Fibroblast of mammary gland (primary cell): ENCODE measurements around the gene KLHL10.
"Not testable (repeated sequence)": the region's sequence is repeated elsewhere in the genome, so short reads cannot be mapped to it uniquely, and the experiment has no call there.

Source experiments
- DNase-seq: peaks from one replicate; pipeline ENCODE4 v3.0.0-alpha.2; 2010; ENCODE audit warnings: low read depth
- H3K4me3 ChIP-seq: 2 replicates; pipeline ENCODE4 v1.5.1; 2011; ENCODE audit warnings: low read depth, mild to moderate bottlenecking, low read length, moderate library complexity; ENCODE audit not compliant: control insufficient read depth
- TF ChIP-seq, protein P1 (sequence below): conservative IDR thresholded peaks from 2 replicates; pipeline ENCODE4 v1.5.1; 2011; ENCODE audit warnings: low read depth, low read length, inconsistent platforms; ENCODE audit not compliant: control insufficient read depth, insufficient read depth

KLHL10 gene

GRCh38 chr17:41824086-41824485, 13.5 kb upstream of the KLHL10 start:
- TF ChIP-seq, protein P1, sequence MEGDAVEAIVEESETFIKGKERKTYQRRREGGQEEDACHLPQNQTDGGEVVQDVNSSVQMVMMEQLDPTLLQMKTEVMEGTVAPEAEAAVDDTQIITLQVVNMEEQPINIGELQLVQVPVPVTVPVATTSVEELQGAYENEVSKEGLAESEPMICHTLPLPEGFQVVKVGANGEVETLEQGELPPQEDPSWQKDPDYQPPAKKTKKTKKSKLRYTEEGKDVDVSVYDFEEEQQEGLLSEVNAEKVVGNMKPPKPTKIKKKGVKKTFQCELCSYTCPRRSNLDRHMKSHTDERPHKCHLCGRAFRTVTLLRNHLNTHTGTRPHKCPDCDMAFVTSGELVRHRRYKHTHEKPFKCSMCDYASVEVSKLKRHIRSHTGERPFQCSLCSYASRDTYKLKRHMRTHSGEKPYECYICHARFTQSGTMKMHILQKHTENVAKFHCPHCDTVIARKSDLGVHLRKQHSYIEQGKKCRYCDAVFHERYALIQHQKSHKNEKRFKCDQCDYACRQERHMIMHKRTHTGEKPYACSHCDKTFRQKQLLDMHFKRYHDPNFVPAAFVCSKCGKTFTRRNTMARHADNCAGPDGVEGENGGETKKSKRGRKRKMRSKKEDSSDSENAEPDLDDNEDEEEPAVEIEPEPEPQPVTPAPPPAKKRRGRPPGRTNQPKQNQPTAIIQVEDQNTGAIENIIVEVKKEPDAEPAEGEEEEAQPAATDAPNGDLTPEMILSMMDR: no peak
- H3K4me3 ChIP-seq: no peak overlapping the region
- DNase-seq: peak; percentile 44

DNA sequence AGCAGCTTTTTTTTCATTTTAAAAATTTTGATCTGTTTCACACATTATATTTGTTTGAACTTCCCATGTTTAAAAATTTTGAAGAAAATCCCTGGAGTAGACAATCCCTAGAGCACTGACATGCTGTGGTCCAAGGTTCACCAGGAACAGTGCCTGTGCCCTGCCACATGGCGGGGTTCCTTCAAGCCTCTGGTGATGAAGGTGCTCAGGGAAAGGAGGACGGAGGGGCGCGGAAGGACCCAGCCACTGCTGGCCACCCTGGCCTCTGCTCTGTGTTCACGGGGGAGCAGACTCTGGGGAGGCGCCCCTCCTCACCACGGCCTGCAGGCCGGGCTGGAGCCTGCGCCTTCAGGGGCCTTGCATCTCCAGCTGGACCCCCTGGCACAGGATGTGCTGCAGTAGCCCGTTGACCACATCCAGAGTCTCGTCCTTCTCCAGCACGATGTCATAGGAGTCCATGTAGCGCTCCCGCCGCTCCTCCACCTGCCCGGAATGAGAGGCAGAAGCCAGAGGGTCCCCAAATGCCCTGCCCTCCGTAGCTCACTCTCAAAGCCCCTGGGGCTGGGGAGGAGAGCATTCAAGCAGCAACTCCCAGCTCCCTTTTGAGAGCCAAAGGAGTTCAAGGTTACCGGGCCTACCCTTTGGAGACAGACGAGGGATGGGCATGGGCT, 12.3 kb upstream of the KLHL10 start:
- H3K4me3 ChIP-seq: no peak overlapping the region
- TF ChIP-seq, protein P1: no peak
- DNase-seq: no peak

GRCh38 chr17:41829961-41830360, 7.7 kb upstream of the KLHL10 start:
- not testable (repeated sequence) for DNase-seq, H3K4me3 ChIP-seq

DNA sequence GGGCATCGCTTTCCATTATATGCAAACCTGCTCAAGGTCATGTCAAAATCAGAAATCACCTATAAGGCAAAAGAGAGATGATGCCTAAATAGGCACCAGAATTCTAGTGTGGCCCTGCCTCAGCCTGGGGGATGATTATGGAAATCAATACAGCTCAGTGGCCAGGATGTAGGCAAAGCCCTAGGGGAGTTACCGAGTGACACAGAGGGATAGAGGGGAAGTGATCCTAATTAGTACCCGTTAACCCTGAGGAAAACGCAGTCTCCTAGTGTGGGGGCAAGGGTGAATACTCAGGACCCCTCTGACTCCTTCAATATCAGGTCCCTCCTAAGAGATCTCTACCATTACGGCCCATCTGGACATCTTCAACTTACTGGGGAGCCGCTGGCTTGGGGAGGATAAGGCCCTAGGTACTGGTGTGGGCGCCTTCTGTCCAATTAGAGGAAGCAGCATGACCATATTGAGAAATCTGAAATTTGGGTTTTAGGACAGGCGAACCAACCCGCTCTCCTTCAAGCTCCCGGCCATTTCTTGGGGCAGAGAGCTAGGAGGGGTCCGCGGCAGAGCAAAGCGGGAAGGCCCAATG, 2.3 kb upstream of the KLHL10 start:
- TF ChIP-seq, protein P1: no peak
- H3K4me3 ChIP-seq: peak overlapping the region; percentile 71
- DNase-seq: no peak

DNA sequence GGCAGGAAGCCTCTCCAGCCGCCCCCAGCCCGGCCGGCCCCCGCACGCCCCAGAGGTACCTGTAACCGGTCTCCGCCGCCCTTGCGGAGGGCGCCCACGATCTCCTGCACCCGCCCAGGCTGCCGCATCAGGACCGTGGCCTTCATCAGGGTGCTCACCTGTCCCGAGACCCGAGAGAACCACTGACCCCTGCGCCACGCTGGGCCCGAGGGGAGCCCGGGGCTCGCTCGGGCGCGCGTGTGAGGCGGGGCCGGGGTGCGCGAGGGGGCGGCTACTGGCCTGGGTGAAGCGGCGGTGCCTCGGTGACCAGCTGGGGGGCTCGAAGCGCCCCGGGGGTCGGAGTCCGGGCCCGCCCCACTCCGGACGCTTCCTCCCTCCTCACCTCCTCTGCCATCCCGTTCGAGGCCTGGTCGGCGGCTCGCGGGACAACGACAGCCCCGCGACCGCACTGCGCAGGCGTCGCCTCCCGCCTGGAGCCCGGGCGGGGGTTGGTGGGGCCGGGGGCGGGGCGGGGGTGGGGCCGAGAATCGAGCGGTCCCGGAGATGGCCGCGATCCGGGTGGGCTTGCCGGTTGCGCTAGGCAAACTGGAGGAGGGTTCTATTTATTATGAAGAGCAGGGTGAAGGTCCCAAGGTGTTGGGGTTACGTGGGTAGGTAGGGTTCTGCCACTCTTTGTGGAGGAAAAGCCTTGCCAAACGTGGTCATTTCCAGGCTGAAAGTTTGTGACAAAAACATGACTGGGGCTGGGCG, 1.6 kb upstream of the KLHL10 start, which contains the start of gene NT5C3B:
Gene NT5C3B, minus strand, starts transcription at position 433 of the 750 bp plus-strand sequence. Its CDS starts 39 bp downstream, at position 394.
- TF ChIP-seq, protein P1: no peak
- peak; percentile 17 for DNase-seq
- peak within 1 kb of the TSS; percentile 71 for H3K4me3 ChIP-seq

- TF ChIP-seq, protein P1: no peak
- peak overlapping the region; percentile 71 for H3K4me3 ChIP-seq
- DNase-seq: no peak
Measured at GRCh38 chr17:41836550-41837196, 952 bp upstream of the KLHL10 start.

GRCh38 chr17:41839448-41839847, 1.8 kb downstream of the KLHL10 start:
- H3K4me3 ChIP-seq, DNase-seq: not testable (repeated sequence)

DNA sequence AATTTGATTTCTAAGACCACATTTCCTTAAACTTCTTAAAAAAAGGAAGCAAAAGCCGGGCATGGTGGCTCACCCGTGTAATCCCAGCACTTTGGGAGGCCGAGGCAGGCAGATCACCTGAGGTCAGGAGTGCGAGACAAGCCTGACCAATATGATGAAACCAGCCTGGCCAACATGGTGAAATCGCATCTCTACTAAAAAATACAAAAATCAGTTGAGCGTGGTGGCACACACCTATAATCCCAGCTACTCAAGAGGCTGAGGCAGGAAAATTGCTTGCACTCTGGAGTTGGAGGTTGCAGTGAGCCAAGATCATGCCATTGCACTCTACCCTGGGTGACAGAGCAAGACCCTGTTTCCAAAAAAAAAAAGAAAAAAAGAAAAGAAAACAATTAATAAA, 3.2 kb downstream of the KLHL10 start:
- H3K4me3 ChIP-seq, DNase-seq: not testable (repeated sequence)
